Lower leg skin (tissue), 3 donors: ENCODE results near the gene HUNK.

Source experiments
- CTCF ChIP-seq, 3 donors: fragments of 450-650 bp; IDR thresholded peaks; one replicate each; pipeline ENCODE4 v1.5.1; 2016; ENCODE audit warnings: antibody characterized with exemption in 3 of 3, mild to moderate bottlenecking in 3 of 3, moderate library complexity in 2 of 3
- POLR2A ChIP-seq, 2 donors: fragments of 450-650 bp; IDR thresholded peaks; one replicate each; pipeline ENCODE4 v1.6.1; 2016 to 2017; ENCODE audit warnings: antibody characterized with exemption in 2 of 2, mild to moderate bottlenecking in 1 of 2, moderate library complexity in 1 of 2

DNA sequence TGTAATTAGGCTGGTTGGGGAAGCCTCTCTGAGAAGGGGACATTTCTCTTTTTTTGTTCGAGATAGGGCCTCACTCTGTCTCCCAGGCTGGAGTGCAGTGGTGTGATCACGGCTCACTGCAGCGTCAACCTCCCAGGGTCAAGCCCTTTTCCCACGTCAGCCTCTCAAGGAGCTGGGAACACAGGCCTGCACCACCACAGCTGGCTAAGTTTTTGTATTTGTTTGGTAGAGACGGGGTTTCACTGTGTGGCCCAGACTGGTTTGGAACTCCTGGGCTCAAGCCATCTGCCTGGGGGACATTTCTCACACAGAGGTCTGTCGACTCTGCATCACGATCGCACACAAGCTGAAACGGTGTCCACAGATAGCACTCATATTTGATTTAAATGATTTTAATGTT is 39.7 kb downstream of the HUNK start:
- TF ChIP-seq CTCF (IDR thresholded peaks at IDR 0.05) (no peak), POLR2A (IDR thresholded peaks at IDR 0.05) (no peak)
